ENCODE results near the gene CBLC.

Gene CBLC

GRCh38 chr19:44756089-44756562 is 21.6 kb upstream of the CBLC start:
- H3K4me3 ChIP-seq (ENCODE audit: low read length), result no peak overlapping the region
- TF ChIP-seq CTCF (IDR thresholded peaks at IDR 0.05; ENCODE audit: insufficient read depth, low read depth, low read length, missing control alignments), result no peak
- DNase-seq (ENCODE audit: low read depth), result no peak

DNA sequence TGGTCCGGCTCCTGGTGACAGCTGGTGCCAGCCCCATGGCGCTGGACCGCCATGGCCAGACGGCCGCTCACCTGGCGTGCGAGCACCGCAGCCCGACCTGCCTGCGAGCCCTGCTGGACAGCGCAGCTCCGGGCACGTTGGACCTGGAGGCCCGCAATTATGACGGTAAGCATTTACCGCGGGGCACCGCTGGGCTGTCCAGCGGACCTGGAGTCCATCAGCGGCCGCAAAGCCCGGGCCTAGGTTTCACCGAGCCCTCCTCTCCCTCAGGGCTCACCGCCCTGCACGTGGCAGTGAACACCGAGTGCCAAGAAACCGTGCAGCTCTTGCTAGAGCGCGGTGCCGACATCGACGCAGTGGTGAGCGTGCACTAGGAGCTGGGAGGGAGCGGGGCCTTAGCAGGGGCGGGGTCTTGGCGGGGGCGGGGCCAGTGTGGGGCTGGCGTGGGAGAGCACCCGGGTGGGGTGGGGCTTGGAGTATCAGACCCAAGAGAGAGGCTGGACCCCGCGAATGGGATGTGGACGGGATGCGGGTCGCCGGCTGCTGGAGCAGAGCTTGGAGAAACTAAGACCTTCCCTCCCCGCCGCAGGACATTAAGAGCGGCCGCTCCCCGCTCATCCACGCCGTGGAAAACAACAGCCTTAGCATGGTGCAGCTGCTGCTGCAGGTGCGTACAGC is 20.5 kb upstream of the CBLC start:
- DNase-seq (ENCODE audit: low read depth), result no peak
- TF ChIP-seq CTCF (IDR thresholded peaks at IDR 0.05; ENCODE audit: insufficient read depth, low read depth, low read length, missing control alignments), result no peak
- H3K4me3 ChIP-seq (ENCODE audit: low read length), result no peak overlapping the region

DNA sequence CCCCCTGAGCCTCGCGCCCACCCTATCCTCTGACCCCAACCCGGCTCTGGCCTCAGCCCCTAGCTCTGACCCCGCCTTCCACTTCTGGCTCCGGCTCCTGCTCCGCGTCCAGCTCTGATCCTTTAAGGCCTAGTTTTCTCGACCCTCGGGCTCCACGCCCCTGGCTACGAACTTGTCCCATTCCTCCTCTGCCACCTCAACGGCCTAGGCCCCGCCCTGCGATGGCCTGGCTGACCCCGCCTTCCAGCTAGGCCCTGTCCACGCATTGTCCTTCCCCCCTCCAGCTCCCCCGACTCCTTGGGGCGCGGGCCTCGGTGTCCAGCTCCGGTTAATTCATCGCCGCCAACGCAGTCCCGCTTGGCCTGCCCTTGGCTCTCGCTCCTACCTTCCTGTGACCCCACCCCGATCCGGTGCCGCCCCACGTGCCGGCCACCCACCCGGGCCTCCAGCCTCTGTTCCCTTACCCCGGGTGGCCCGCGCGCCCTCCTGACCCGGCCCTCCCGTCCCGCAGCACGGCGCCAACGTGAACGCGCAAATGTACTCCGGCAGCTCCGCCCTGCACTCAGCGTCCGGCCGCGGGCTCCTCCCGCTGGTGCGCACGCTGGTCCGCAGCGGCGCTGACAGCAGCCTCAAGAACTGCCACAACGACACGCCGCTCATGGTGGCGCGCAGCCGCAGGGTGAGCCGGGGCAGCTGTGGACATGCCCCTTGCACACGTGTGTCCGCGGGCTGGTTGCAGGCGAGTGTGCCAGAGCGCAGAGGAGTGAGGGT is 19.8 kb upstream of the CBLC start:
- TF ChIP-seq CTCF (IDR thresholded peaks at IDR 0.05; ENCODE audit: insufficient read depth, low read depth, low read length, missing control alignments), result no peak
- DNase-seq (ENCODE audit: low read depth), result no peak
- no peak overlapping the region for H3K4me3 ChIP-seq (ENCODE audit: low read length)

- no peak for DNase-seq (ENCODE audit: low read depth)
- no peak for TF ChIP-seq CTCF (IDR thresholded peaks at IDR 0.05; ENCODE audit: insufficient read depth, low read depth, low read length, missing control alignments)
- H3K4me3 ChIP-seq (ENCODE audit: low read length), result no peak overlapping the region
These were observed 19.1 kb upstream of the CBLC start for GRCh38 chr19:44758596-44758995.

DNA sequence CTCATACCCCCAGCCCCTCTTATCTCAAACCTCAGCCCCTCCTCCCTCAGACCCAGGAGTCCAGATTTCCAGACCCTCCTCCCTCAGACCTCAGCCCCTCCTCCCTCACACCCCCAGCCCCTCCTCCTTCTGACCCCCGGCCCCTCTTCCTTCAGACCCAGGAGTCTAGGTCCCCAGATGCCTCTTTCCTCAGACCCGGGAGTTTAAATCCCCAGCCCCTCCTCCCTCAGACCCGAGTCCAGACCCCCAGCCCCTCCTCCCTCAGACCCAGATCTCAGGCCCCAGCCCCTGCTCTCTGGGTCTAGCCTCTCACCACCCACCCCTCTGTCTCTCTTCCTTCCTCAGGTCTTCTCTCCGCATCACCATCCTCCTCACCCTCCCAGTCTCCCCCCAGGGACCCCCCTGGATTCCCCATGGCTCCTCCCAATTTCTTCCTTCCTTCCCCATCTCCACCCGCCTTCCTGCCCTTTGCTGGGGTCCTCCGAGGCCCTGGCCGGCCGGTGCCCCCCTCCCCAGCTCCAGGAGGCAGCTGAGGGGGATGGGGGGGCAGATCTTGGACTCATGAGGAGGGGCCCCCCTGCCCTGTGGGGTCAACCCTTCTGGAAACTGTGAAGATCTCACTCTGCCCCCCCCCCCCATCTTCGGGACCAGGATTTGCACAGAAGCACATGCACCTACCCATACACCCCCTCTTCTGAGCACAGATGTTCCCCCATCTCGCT is 18.4 kb upstream of the CBLC start:
- no peak overlapping the region for H3K4me3 ChIP-seq (ENCODE audit: low read length)
- no peak for TF ChIP-seq CTCF (IDR thresholded peaks at IDR 0.05; ENCODE audit: insufficient read depth, low read depth, low read length, missing control alignments)
- no peak for DNase-seq (ENCODE audit: low read depth)

DNA sequence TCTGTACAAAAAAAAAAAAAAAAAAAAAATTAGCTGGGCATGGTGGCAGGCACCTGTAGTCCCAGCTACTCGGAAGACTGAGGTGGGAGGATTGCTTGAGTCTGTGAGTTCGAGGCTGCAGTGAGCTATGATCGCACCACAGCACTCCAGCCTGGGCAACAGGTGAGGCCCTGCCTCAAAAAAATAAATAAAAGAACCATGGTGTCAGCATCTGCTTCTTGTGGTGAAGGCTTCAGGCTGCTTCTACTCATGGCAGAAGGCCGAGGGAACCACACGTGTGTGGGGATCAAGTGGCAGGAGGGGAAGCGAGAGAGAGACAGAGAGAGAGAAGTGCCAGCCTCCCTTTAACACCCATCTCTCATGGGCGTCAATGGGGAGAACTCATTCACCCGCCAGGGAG is 15.7 kb upstream of the CBLC start:
- no peak for TF ChIP-seq CTCF (IDR thresholded peaks at IDR 0.05; ENCODE audit: insufficient read depth, low read depth, low read length, missing control alignments)
- H3K4me3 ChIP-seq (ENCODE audit: low read length), result no peak overlapping the region

More for the DNA sequence above, 15.7 kb upstream of the CBLC start:
- no peak for DNase-seq (ENCODE audit: low read depth)

Measured in epithelial cell of esophagus (primary cell).